AG04450 (cell line): ENCODE results near the gene SIMC1. TPM values are rescaled to one million over a fixed set of nuclear protein-coding genes. Genes with fewer than 3 reads are reported as not detected.
"Not testable (repeated sequence)": the region's sequence is repeated elsewhere in the genome, so short reads cannot be mapped to it uniquely, and the experiment has no call there.

Experiments
- CTCF ChIA-PET: fragments of 300-600, 350-600 bp; formaldehyde crosslinking; extraction: SDS; loops from one replicate; lab custom pipeline; 2022; ENCODE audit warnings: antibody characterized with exemption, inconsistent platforms; lab: Charles Lee
- POLR2A ChIA-PET: fragments of 350-600 bp; formaldehyde crosslinking; extraction: SDS; loops from one replicate; lab custom pipeline; 2021; ENCODE audit warnings: antibody characterized with exemption, inconsistent platforms; lab: Yijun Ruan, JAX
- DNase-seq: peaks from one replicate; pipeline ENCODE4 v3.0.0-alpha.2; 2011; ENCODE audit warnings: low read depth, low spot score
- H3K27ac ChIP-seq: one replicate; pipeline ENCODE4 v1.5.1; 2012; ENCODE audit warnings: low read depth, low read length, control low read depth
- H3K27me3 ChIP-seq: one replicate; pipeline ENCODE4 v1.6.0; 2012; ENCODE audit warnings: low read length; ENCODE audit not compliant: control insufficient read depth, insufficient read depth
- H3K4me3 ChIP-seq: 2 replicates; pipeline ENCODE4 v1.5.1; 2011; ENCODE audit warnings: mild to moderate bottlenecking, low read depth, low read length, control low read depth
- H3K9me3 ChIP-seq: 2 replicates; pipeline ENCODE4 v1.5.1; 2012; ENCODE audit warnings: low read length; ENCODE audit not compliant: control insufficient read depth, insufficient read depth
- polyA plus RNA-seq: library from polyadenylated mRNA; depleted of rRNA; stranded (reverse); fragments of >200 nt; gene quantifications from 2 replicates; pipeline ENCODE4 v1.2.3, GENCODE V29; 2011

SIMC1 gene
- polyA plus RNA-seq, 1 experiment, result 7.7 TPM

DNA sequence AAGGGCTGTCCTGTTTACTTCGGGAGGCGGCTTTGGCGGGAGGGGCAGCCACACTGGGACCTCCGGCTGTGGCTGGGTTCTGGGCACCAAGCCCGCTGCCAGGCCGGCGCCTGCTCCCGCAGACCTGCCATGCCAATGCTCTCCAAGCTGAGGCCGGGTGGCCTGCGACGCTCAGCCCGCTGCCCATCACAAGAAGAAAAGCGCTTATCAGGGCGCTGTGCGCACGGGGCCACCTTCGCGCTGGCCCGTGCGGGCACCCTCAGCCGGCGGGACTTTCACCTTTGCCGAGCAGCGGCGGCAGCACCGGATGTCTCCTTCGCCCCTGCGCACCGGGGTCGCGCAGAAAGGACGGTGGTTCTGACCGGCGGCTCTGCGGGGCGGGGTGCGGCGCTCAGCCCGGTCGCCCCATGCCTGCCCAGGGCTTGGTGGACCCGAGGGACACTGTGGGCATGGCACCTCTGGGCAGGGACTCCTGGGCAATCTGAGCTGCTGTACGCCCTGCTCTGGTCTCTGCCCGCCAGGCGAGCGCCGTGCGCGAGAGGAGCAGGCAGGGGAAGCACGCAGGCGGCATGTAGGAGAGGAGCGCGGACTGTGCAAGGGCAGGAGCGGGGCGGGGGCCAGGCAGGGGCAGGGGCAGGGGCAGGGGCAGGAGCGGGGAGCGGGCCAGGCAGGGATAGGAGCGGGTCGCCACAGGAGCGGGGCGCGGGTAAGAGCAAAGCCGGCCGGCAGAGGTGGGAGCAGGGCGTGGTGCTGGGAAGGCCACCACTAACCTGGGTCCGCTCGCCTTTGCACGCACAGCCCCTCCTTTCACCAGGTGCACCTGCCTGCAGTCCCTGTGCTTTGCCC lies 43.8 kb upstream of the SIMC1 start:
- DNase-seq, H3K9me3 ChIP-seq, H3K27me3 ChIP-seq, POLR2A ChIA-PET, H3K27ac ChIP-seq, CTCF ChIA-PET: not testable (repeated sequence)
- peak overlapping the region; percentile 17; the same call in 1 of the 2 replicates for H3K4me3 ChIP-seq

DNA sequence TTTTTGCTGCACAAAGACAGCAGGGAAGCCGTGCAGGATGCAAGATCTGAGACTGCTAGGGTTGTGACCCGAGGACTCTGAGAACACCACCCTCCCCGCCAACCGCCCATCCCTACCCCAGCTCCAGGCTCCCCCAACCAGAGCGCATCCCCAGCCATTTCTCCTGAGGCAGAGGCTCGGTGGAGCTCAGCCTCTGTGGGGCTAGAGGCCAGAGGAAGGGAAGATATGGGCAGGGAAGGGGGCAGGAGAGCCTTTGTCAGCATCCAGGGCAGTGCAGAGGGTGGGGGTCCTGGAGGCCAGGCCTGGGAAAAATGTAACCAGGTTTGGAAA lies 43.2 kb upstream of the SIMC1 start:
- DNase-seq, H3K9me3 ChIP-seq, H3K4me3 ChIP-seq, CTCF ChIA-PET, H3K27me3 ChIP-seq, H3K27ac ChIP-seq, POLR2A ChIA-PET: not testable (repeated sequence)

DNA sequence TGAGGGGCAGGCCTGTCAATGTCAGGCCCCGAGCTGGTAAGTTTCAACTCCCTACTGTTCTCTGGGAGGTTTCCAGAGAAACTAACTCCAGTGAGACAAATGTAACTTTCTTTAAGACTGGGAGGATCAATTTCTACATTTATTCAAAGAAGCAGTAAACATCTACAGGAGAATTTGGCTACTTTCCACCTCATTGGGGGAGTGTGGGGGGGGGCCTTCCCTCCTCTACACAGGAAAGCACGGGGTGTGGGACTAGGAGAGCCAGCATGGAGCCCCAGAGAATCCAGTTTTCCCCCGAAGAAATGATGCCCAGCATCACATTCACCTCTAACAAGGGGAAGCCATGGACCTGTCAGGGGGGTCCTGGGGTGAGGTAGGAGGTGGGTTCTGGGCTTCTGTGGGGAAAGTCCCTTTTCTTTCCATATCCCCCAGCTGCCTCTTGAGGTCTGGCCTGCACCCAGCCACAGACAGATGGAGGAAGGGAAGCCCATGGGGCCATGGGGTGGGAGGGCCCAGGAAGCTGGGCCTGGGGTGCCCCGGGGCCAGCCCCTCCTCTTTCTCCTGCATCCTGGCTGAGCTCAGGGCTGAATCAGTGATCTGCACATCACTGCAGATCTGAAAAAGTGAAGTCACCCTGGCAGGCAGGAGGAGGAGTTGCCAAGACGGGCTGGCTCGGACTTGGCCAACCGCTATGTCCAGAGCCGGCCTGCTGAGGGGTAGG lies 42.6 kb upstream of the SIMC1 start:
- H3K27me3 ChIP-seq, H3K27ac ChIP-seq, H3K9me3 ChIP-seq, DNase-seq, CTCF ChIA-PET, POLR2A ChIA-PET, H3K4me3 ChIP-seq: not testable (repeated sequence)

DNA sequence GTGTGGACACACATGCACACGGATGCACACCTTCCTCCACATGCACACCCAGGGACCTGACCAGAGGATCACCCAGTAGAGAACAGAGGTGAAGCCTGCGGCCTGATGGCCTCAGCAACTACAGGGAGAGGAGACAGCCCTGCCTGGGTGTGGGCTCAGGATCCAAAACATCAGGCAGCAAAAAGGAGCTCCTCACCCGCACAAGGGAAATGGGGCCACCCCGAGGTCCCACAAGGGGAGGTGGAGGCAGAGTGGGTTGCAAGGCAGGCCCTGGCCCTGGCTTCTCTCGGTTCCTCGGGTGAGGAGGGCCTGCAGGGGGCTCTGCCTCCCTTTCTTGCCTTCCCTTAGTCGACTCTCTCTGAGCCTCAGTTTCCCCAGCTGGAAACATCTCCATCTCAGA lies 41.4 kb upstream of the SIMC1 start:
- H3K27ac ChIP-seq, POLR2A ChIA-PET, H3K4me3 ChIP-seq, CTCF ChIA-PET, DNase-seq, H3K9me3 ChIP-seq: not testable (repeated sequence)
- peaks cover 12% of the 10 kb centered on the region for H3K27me3 ChIP-seq

DNA sequence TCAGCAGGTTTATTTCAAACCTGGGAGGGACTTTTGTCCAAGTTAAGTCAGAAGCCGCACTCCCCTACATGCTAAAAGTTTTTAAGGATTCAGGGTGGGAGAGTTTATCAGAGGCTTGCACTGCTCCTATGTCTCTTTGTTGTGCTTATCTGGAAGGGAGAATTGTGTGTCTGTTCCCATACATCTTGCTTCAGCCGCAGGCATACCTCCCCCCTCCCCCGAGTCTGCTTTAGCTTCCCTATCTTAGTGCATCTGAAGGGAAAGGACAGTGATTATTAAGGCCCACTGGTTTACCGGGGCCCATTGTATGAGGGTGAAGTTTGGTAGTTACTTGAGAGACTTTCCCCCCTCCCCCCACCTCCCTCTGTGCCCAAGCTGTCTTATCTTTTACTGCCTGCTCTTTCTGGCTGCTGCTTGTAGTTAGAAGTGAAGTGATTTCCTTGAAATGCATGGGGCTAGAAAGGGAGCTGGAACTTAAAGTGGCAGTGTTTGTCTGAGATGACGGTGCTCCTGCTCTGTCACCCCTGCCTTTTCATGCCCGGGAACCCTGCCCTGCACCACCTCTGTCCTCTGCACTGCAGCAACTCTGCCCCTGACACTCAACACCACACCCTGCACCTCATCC lies 40.9 kb upstream of the SIMC1 start:
- CTCF ChIA-PET, result interaction anchor here (0.6 kb wide), 1 partner anchor 9 kb away, joined by 4 read pairs; no protein-coding TSS in a partner anchor
- H3K27ac ChIP-seq, H3K4me3 ChIP-seq, DNase-seq, POLR2A ChIA-PET, H3K9me3 ChIP-seq: not testable (repeated sequence)
- H3K27me3 ChIP-seq, result peaks cover 12% of the 10 kb centered on the region

DNA sequence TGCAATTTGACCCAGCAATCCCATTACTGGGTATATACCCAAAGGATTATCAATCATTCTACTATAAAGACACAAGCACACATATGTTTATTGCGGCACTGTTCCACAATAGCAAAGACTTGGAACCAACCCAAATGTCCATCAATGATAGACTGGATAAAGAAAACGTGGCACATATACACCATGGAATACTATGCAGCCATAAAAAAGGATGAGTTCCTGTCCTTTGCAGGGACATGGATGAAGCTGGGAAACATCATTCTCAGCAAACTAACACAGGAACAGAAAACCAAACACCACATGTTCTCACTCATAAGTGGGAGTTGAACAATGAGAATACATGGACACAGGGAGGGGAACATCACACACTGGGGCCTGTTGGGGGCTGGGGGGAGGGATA lies 39.9 kb upstream of the SIMC1 start:
- POLR2A ChIA-PET, H3K4me3 ChIP-seq, H3K9me3 ChIP-seq, DNase-seq, H3K27ac ChIP-seq, CTCF ChIA-PET: not testable (repeated sequence)
- peaks cover 12% of the 10 kb centered on the region for H3K27me3 ChIP-seq

GRCh38 chr5:176198991-176199733 lies 39.1 kb upstream of the SIMC1 start:
- Histone ChIP-seq H3K27me3 (peaks cover 12% of the 10 kb centered on the region), H3K4me3 (peak overlapping the region; percentile 31; the same call in 1 of the 2 replicates)
- POLR2A ChIA-PET, H3K27ac ChIP-seq, H3K9me3 ChIP-seq, CTCF ChIA-PET, DNase-seq: not testable (repeated sequence)

DNA sequence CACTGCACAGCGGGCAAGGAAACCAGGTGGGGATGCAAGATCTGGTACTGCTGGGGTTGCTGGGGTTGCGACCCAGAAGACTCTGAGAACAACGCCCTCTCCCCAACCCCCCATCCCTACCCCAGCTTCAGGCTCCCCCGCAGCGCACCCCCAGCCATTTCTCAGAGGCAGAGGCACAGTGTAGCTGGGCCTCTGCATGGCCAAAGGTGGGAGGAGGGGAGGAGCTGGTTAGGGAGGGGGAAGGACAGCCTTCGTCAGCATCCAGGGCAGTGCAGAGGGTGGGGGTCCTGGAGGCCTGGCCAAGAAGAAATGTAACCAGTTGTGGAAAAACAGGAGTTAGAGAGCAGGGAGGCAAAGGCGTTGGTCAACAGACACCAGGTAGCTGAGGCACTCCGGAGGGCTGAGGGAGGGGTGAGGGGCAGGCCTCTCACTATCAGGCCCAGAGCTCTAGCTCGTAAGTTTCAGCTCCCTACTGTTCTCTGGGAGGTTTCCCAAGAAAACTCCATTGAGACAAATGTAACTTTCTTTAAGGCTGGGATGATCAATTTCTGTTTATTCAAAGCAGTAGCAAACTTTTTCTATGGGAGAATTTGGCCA lies 38.3 kb upstream of the SIMC1 start:
- POLR2A ChIA-PET, H3K27ac ChIP-seq, CTCF ChIA-PET, H3K4me3 ChIP-seq, H3K9me3 ChIP-seq, DNase-seq: not testable (repeated sequence)
- H3K27me3 ChIP-seq, result peaks cover 12% of the 10 kb centered on the region
